MG63 (cell line): ENCODE results near the gene NNMT. TPM values are rescaled to one million over a fixed set of nuclear protein-coding genes. Genes with fewer than 3 reads are reported as not detected.

ENCODE experiments used
- DNase-seq: peaks from one replicate; pipeline ENCODE4 v3.0.0-alpha.2; 2020
- H3K27me3 ChIP-seq: fragments of 250-450 bp; sonication (Bioruptor Pico); 2 replicates; pipeline ENCODE4 v1.5.1; 2020; ENCODE audit warnings: mild to moderate bottlenecking, moderate library complexity
- H3K36me3 ChIP-seq: fragments of 250-450 bp; sonication (Bioruptor Pico); 2 replicates; pipeline ENCODE4 v1.5.1; 2020; ENCODE audit warnings: mild to moderate bottlenecking, moderate library complexity
- H3K4me3 ChIP-seq: fragments of 250-450 bp; sonication (Bioruptor Pico); 2 replicates; pipeline ENCODE4 v1.5.1; 2020; ENCODE audit warnings: mild to moderate bottlenecking, moderate library complexity
- H3K9me3 ChIP-seq: fragments of 250-450 bp; sonication (Bioruptor Pico); 2 replicates; pipeline ENCODE4 v1.5.1; 2020; ENCODE audit warnings: mild to moderate bottlenecking, moderate library complexity
- total RNA-seq: library from RNA; depleted of rRNA; stranded (reverse); fragments of >200 nt; shearing (Covaris generic); gene quantifications from 2 replicates; pipeline ENCODE4 v1.2.3, GENCODE V29; 2014; ENCODE audit warnings: low replicate concordance; rRNA removed

NNMT gene
- total RNA-seq, 1 experiment from 2014 or later, result 715 TPM

GRCh38 chr11:114344494-114344893 is 48.3 kb downstream of the NNMT start:
- DNase-seq, result no peak
- peaks cover 2% of the 10 kb centered on the region; the same call in 1 of the 2 replicates for H3K9me3 ChIP-seq
- no peak overlapping the region for H3K4me3 ChIP-seq
- H3K27me3 ChIP-seq, result no peaks in the 10 kb centered on the region
- H3K36me3 ChIP-seq, result no peaks in the 10 kb centered on the region

DNA sequence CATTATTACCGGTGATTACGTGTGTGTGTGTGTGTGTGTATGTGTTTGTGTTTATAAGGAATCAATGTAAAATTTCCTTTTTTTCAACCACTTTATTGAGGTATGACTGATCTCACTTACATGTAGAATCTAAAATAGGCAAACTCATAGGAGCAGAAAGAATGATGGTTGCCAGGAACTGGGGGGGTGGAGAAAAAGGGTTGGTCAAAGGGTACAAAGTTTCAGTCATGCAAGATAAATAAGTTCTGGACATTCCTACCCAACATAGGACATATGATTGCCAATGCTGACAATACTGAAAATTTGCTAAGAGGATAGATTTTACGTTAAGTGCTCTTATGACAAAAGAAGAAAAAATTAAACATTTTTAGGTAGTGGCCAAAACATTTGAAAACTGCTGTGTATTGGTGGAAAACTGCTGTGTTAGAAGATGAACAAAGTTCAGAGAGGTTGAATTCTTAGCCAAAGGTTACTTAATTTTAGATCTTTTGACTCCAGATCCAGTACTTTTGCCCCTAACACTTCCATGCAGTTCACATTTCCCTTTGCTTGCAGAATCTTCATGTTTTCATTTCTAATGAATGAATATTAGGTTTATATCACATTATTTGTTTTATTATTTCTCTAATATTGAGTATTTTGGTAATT is 49.5 kb downstream of the NNMT start:
- peaks cover 2% of the 10 kb centered on the region; the same call in 1 of the 2 replicates for H3K9me3 ChIP-seq
- H3K27me3 ChIP-seq, result no peaks in the 10 kb centered on the region
- H3K4me3 ChIP-seq, result no peak overlapping the region
- DNase-seq, result no peak
- no peaks in the 10 kb centered on the region for H3K36me3 ChIP-seq

GRCh38 chr11:114346709-114347141 is 50.5 kb downstream of the NNMT start:
- Histone ChIP-seq H3K4me3 (no peak overlapping the region), H3K36me3 (no peaks in the 10 kb centered on the region), H3K9me3 (peaks cover 2% of the 10 kb centered on the region; the same call in 1 of the 2 replicates), H3K27me3 (no peaks in the 10 kb centered on the region)
- DNase-seq, result no peak

DNA sequence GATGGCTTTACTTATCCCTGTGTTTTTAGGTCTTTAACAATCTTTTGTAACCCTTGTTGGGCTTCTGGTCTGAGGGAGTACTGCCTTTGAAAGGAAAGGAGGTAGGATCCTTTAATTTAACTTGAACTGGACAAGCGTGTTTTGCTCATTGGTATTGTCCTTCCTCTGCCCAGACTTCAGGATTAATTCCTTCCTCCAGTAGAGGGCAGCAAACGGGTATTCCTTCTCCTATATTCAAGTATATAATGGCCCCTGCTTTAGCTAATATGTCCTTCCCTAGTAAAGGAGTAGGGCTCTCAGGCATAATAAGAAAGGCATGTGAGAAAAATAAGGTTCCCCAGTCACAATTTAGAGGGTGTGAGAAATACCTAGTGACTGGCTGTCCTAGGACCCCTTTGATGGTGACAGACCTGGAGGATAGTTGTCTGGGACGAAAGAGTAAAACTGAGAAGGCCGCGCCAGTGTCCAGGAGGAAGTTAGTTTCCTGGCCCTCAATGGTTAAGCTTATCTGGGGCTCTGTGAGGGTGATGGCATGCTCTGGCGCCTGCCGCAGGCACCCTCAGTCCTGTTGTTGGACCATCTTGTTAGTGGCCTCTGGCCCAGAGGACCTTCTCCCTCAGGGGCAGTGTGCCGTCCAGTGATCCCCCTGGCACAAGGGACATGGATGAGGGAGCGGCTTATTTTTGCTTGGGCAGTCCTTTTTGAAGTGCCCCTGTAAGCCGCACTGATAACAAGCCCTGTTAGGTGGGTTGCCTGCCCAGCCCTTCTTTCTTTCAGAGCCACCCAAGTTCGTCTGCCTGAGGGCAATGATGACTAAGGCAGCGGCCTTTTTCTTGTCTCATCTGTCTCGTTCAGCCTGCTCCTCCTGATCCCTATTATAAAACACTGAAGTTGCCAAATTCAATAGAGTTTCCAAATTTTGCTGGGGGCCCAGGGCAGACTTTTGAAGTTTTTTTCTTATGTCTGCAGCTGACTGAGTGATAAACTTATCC is 52.3 kb downstream of the NNMT start:
- no peak for DNase-seq
- Histone ChIP-seq H3K4me3 (no peak overlapping the region), H3K9me3 (peaks cover 2% of the 10 kb centered on the region; the same call in 1 of the 2 replicates), H3K27me3 (no peaks in the 10 kb centered on the region), H3K36me3 (no peaks in the 10 kb centered on the region)

DNA sequence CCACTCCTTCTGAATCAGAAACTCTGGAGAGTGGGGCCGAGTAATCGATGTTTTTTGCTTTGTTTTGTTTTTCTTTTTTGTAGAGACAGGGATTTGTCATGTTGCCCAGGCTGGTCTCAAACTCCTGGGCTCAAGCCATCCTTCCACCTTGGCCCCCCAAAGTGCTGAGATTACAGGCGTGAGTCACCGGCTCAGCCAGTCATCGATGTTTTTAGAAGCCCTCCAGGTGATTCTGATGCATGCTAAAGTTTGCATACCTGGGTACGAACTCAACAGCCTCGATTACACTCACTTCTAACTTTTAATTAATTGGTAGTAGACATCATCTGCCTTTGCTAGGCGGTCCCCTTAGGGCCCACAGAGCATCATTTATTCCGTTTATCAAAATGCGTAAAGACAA is 53.8 kb downstream of the NNMT start:
- DNase-seq, result no peak
- no peaks in the 10 kb centered on the region for H3K27me3 ChIP-seq
- no peak overlapping the region for H3K4me3 ChIP-seq

DNA sequence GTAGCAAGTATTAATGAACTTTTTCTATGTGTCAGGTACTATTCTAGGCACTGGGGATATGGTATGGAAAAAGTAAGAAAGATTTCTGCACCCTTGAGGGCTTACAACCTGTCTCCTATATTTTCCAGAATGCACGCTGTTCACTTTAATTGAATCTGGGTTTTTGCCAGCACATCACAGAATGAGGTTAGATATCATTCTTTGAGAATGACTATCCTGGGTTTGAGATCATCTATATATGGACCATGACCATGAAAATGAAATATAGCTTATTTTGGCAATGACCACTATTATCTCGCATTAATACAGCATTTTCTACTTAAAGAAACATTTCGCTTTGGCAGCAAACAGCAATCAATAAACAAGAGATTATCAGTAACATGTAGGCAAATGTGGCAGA is 57.2 kb downstream of the NNMT start:
- Histone ChIP-seq H3K27me3 (no peaks in the 10 kb centered on the region), H3K4me3 (no peak overlapping the region), H3K9me3 (no peaks in the 10 kb centered on the region), H3K36me3 (no peaks in the 10 kb centered on the region)
- DNase-seq, result no peak

More for the DNA sequence above, 53.8 kb downstream of the NNMT start:
- Histone ChIP-seq H3K9me3 (peaks cover 2% of the 10 kb centered on the region; the same call in 1 of the 2 replicates), H3K36me3 (no peaks in the 10 kb centered on the region)

- Histone ChIP-seq H3K36me3 (no peaks in the 10 kb centered on the region), H3K27me3 (no peaks in the 10 kb centered on the region)
Observed at GRCh38 chr11:114354076-114354475, 57.9 kb downstream of the NNMT start.

DNA sequence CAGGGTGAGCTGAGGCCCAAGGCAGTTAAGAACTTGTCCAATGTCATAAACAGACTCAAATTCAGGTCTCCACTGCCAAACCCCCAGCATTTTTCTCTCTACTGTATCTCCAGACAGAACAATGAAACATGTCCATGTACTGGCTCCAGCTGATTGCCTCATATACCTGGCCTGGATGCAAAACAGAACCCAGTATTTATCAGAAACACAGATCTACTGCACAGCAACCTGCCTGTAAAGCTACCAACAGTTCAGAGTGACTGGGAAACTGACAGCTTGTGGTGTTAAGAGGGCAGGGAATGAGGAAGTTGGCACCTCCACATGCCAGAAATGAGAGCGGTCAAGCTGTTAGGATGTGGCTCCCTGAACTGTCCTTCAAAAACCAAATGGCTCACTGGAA is 62.5 kb downstream of the NNMT start:
- no peaks in the 10 kb centered on the region for H3K36me3 ChIP-seq
- peak; percentile 17 for DNase-seq
- H3K9me3 ChIP-seq, result no peaks in the 10 kb centered on the region
- no peaks in the 10 kb centered on the region for H3K27me3 ChIP-seq
- H3K4me3 ChIP-seq, result no peak overlapping the region

More at GRCh38 chr11:114354076-114354475, 57.9 kb downstream of the NNMT start:
- Histone ChIP-seq H3K4me3 (no peak overlapping the region), H3K9me3 (no peaks in the 10 kb centered on the region)
- peak; percentile 49 for DNase-seq

GRCh38 chr11:114359342-114359741 is 63.1 kb downstream of the NNMT start:
- no peak for DNase-seq
- Histone ChIP-seq H3K4me3 (no peak overlapping the region), H3K36me3 (no peaks in the 10 kb centered on the region), H3K27me3 (no peaks in the 10 kb centered on the region), H3K9me3 (no peaks in the 10 kb centered on the region)

DNA sequence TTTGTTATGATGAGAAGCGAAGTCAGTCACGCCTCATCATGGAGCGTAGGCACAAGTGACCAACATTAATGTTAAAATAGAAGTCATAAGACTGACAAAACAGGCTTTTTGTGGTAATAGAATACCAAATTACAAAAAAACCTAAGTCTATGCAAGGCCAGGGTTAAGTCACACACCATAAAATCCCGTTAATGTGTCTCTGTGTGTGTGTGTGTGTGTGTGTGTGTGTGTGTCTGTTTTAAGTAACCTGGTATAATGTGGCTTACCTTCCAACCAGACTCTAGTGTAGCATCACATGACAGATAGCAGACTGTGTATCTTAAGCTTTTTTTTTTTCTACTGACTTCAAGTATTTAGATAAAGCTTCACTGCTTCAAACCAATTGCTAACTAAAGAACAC is 66.1 kb downstream of the NNMT start:
- no peaks in the 10 kb centered on the region for H3K9me3 ChIP-seq
- DNase-seq, result no peak
- H3K4me3 ChIP-seq, result no peak overlapping the region
- H3K36me3 ChIP-seq, result no peaks in the 10 kb centered on the region
- no peaks in the 10 kb centered on the region for H3K27me3 ChIP-seq

DNA sequence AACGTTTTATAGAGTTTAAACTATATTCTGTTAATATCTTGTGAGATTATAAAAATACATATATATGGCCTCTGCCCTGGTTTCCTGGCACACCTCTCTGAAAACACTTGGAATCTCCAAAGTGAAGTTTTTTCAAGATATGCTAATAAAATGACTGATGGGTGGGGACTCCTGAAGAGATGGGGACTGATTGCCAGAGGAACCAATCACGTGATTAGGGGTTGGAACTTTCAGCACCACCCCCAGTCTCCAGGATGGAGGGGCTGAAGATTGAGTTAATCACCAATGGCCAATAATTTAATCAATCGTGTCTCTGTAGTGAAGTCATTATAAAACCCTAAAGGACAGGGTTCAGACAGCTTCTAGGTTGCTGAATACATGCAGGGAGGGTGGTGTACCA is 66.8 kb downstream of the NNMT start:
- no peaks in the 10 kb centered on the region for H3K27me3 ChIP-seq
- H3K9me3 ChIP-seq, result no peaks in the 10 kb centered on the region
- no peaks in the 10 kb centered on the region for H3K36me3 ChIP-seq
- H3K4me3 ChIP-seq, result no peak overlapping the region
- DNase-seq, result no peak

Other genes with a start within 250 kb of the NNMT start
- gene ZBTB16, start 236.7 kb upstream of the NNMT start, total RNA-seq, result not detected in 2 replicates
- 2.0 and 7.2 TPM in 2 replicates for gene C11orf71, start 104.1 kb downstream of the NNMT start, total RNA-seq
- 27.8 and 46.8 TPM in 2 replicates for gene RBM7, start 104.3 kb downstream of the NNMT start, total RNA-seq
- gene REXO2, start 143.1 kb downstream of the NNMT start, total RNA-seq, result 172 and 215 TPM in 2 replicates